ENCODE measurements around the gene FAM181A. TPM values are rescaled to one million over a fixed set of nuclear protein-coding genes. Genes with fewer than 3 reads are reported as not detected.

FAM181A gene
- total RNA-seq, 1 donor from 2014 or later, result not detected

GRCh38 chr14:93964820-93965286 lies 37.7 kb downstream of the FAM181A start:
- Mint-ChIP-seq H3K27me3 (ENCODE audit: unreplicated experiment) (peaks cover 6% of the 10 kb centered on the region), H3K27ac (ENCODE audit: unreplicated experiment) (no peak overlapping the region), H3K4me3 (ENCODE audit: unreplicated experiment) (peak overlapping the region; percentile 8), H3K4me1 (ENCODE audit: low read depth, unreplicated experiment) (peaks cover 24% of the 10 kb centered on the region), H3K36me3 (ENCODE audit: unreplicated experiment) (no peaks in the 10 kb centered on the region), H3K9me3 (ENCODE audit: unreplicated experiment) (peaks cover 13% of the 10 kb centered on the region)
- no peak for TF ChIP-seq CTCF (IDR thresholded peaks at IDR 0.05; ENCODE audit: partially characterized antibody, unreplicated experiment)
- no peak for DNase-seq

- Mint-ChIP-seq H3K27me3 (ENCODE audit: unreplicated experiment) (peaks cover 6% of the 10 kb centered on the region), H3K36me3 (ENCODE audit: unreplicated experiment) (no peaks in the 10 kb centered on the region), H3K4me3 (ENCODE audit: unreplicated experiment) (no peak overlapping the region), H3K4me1 (ENCODE audit: low read depth, unreplicated experiment) (peaks cover 28% of the 10 kb centered on the region), H3K27ac (ENCODE audit: unreplicated experiment) (no peak overlapping the region), H3K9me3 (ENCODE audit: unreplicated experiment) (peaks cover 15% of the 10 kb centered on the region)
- no peak for DNase-seq
- no peak for TF ChIP-seq CTCF (IDR thresholded peaks at IDR 0.05; ENCODE audit: partially characterized antibody, unreplicated experiment)
Measured at GRCh38 chr14:93965287-93965821, 38.2 kb downstream of the FAM181A start.

- H3K4me3 Mint-ChIP-seq (ENCODE audit: unreplicated experiment), result no peak overlapping the region
- TF ChIP-seq CTCF (IDR thresholded peaks at IDR 0.05; ENCODE audit: partially characterized antibody, unreplicated experiment), result no peak
- H3K36me3 Mint-ChIP-seq (ENCODE audit: unreplicated experiment), result no peaks in the 10 kb centered on the region
- peaks cover 34% of the 10 kb centered on the region for H3K4me1 Mint-ChIP-seq (ENCODE audit: low read depth, unreplicated experiment)
- DNase-seq, result no peak
- no peak overlapping the region for H3K27ac Mint-ChIP-seq (ENCODE audit: unreplicated experiment)
- H3K9me3 Mint-ChIP-seq (ENCODE audit: unreplicated experiment), result peaks cover 20% of the 10 kb centered on the region
- H3K27me3 Mint-ChIP-seq (ENCODE audit: unreplicated experiment), result peaks cover 11% of the 10 kb centered on the region
Measured at GRCh38 chr14:93965946-93966474, 38.9 kb downstream of the FAM181A start.

GRCh38 chr14:93967637-93968250 lies 40.6 kb downstream of the FAM181A start:
- Mint-ChIP-seq H3K36me3 (ENCODE audit: unreplicated experiment) (no peaks in the 10 kb centered on the region), H3K27me3 (ENCODE audit: unreplicated experiment) (peaks cover 14% of the 10 kb centered on the region), H3K4me1 (ENCODE audit: low read depth, unreplicated experiment) (peaks cover 43% of the 10 kb centered on the region), H3K9me3 (ENCODE audit: unreplicated experiment) (peaks cover 24% of the 10 kb centered on the region), H3K4me3 (ENCODE audit: unreplicated experiment) (no peak overlapping the region), H3K27ac (ENCODE audit: unreplicated experiment) (no peak overlapping the region)
- TF ChIP-seq CTCF (IDR thresholded peaks at IDR 0.05; ENCODE audit: partially characterized antibody, unreplicated experiment), result no peak
- no peak for DNase-seq

Measured in glutamatergic neuron (in vitro differentiated cells).